Rectal smooth muscle tissue (tissue), 1 donor: Measurements from ENCODE around the gene PRPF31.
"Not testable (repeated sequence)": the region's sequence is repeated elsewhere in the genome, so short reads cannot be mapped to it uniquely, and the experiment has no call there.

Experiments used
- H3K27ac ChIP-seq: one replicate; pipeline ENCODE4 v1.7.0; 2013; ENCODE audit warnings: low read depth, low read length, inconsistent platforms
- H3K27me3 ChIP-seq: one replicate; pipeline ENCODE4 v1.7.0; 2013; ENCODE audit warnings: low read length; ENCODE audit not compliant: control insufficient read depth, insufficient read depth
- H3K36me3 ChIP-seq: one replicate; pipeline ENCODE4 v1.7.0; 2013; ENCODE audit warnings: low read length; ENCODE audit not compliant: control insufficient read depth, insufficient read depth
- H3K4me1 ChIP-seq: one replicate; pipeline ENCODE4 v1.7.0; 2013; ENCODE audit warnings: low read length; ENCODE audit not compliant: control insufficient read depth, insufficient read depth
- H3K4me3 ChIP-seq: one replicate; pipeline ENCODE4 v1.7.0; 2013; ENCODE audit warnings: low read length
- H3K9ac ChIP-seq: one replicate; pipeline ENCODE4 v1.7.0; 2013; ENCODE audit warnings: low read length

PRPF31 gene

DNA sequence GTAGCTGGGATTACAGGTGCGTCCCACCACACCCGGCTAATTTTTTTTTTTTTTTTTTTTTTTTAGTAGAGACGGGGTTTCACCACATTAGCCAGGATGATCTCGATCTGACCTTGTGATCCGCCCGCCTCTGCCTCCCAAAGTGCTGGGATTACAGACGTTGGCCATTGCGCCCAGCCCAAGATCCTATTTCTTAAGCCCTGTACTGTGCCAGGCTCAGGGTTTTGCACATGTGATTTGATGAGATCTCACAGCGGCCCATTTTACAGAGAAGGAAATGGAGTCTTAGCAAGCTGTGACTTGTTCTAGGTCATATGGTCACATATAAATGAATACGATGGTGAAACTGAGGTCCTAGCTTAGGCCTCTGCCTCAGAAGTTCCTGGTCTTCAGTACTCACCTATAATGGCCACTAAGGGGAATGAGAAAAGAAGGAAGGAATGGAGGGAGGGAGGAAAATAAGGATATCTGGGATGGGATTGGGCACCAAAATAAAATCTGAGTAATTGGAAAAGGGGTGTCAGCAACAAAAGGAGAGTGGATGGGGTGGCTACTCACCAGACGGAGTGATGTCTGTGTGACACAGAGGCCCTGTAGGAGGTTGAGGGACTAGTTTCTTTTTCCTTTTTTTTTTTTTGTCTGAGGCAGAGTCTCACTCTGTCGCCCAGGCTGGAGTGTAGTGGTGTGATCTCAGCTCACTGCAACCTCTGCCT, 16.2 kb upstream of the PRPF31 start:
- Histone ChIP-seq H3K36me3 (no peaks in the 10 kb centered on the region), H3K27ac (no peak overlapping the region)

DNA sequence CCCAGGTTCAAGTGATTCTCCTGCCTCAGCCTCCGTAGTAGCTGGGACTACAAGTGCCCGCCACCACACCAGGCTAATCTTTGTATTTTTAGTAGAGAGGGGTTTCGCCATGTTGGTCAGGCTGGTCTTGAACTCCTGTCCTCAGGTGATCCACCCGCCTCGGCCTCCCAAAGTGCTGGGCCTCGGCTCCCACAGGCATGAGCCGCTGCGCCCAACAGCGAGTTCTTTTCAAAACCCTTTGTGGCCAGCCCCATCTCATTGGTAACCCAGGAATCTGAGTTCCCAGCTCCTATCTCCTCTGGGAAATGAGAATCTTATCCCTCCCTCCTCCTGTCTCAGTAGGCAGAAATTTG, 15.7 kb upstream of the PRPF31 start:
- H3K36me3 ChIP-seq, H3K4me1 ChIP-seq, H3K9ac ChIP-seq, H3K27ac ChIP-seq, H3K27me3 ChIP-seq, H3K4me3 ChIP-seq: not testable (repeated sequence)

More for the DNA sequence above, 16.2 kb upstream of the PRPF31 start:
- Histone ChIP-seq H3K4me1 (peaks cover 5% of the 10 kb centered on the region), H3K27me3 (peaks cover 15% of the 10 kb centered on the region), H3K9ac (no peak overlapping the region), H3K4me3 (no peak overlapping the region)

DNA sequence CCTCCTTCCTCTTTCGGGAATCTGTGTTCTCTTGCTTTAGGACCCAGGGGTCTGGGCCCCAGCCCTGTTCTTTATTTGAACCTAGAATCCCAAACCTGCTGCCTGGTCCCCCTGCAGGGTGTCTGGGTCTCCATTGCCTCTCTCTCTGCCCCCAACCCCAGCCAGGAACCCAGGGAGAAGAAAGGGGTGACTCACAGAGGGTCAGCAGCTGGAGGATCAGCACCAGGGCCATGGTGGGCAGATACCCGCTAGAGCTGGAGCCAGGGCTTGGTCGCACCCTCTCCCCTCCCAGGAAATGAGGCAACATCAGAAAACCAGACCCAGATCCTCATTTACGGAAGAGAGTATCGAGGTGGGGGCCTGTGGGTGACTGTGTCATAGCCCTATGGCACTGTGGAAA, 15.0 kb upstream of the PRPF31 start, which contains the start of gene OSCAR:
Gene OSCAR (minus strand): TSS at position 243 of the 400 bp plus-strand sequence. CDS start 11 bp downstream, at position 232.
- no peak within 1 kb of the TSS for H3K27ac ChIP-seq
- no peak within 1 kb of the TSS for H3K4me3 ChIP-seq
- peaks cover 4% of the 10 kb centered on the region for H3K4me1 ChIP-seq
- H3K27me3 ChIP-seq, result peaks cover 7% of the 10 kb centered on the region
- H3K36me3 ChIP-seq, result peaks cover under 1% of the 10 kb centered on the region
- no peak within 1 kb of the TSS for H3K9ac ChIP-seq

DNA sequence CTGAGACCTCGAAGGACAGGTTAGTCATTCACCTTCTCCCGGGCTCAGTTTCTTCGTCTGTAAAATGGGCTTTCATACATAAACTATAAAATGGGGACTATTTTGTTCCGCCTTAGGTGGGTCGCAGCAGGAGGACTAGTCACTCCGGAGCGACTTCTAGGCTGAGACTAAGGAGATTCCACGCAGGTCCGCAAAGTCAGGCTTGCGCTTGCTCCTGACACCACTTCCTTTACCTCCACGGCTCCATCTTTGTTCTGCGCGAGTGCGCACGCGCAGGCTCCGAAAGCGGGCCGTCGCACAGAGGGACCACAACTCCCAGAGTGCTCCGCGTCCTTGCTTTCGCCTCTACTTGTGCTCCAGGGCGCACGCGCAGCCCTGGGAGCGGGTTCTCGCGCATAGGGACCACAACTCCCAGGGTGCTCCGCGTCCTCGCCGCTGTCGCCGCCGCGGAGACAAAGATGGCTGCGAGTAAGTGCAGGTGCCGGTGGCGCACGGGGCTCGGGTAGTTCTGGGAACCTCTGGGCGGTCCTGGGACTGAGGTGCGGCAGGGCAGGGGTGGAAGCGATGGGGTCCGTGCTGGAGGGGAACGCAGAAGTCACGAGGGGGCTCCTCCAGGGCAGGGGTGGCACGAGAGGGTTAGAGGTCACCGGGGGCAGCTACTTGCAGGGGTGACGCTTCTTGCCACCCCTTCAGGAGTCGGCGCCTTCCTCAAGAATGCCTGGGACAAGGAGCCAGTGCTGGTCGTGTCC, 13.0 kb upstream of the PRPF31 start, which contains the start of gene NDUFA3:
Gene NDUFA3 (plus strand): TSS at position 435 of the 749 bp plus-strand sequence. CDS start 24 bp downstream, at position 459.
- H3K9ac ChIP-seq, result peak within 1 kb of the TSS; percentile 59
- H3K27ac ChIP-seq, result peak within 1 kb of the TSS; percentile 55
- peak within 1 kb of the TSS; percentile 93 for H3K4me3 ChIP-seq
- no peaks in the 10 kb centered on the region for H3K27me3 ChIP-seq
- peaks cover 15% of the 10 kb centered on the region for H3K36me3 ChIP-seq
- H3K4me1 ChIP-seq, result peaks cover 2% of the 10 kb centered on the region

DNA sequence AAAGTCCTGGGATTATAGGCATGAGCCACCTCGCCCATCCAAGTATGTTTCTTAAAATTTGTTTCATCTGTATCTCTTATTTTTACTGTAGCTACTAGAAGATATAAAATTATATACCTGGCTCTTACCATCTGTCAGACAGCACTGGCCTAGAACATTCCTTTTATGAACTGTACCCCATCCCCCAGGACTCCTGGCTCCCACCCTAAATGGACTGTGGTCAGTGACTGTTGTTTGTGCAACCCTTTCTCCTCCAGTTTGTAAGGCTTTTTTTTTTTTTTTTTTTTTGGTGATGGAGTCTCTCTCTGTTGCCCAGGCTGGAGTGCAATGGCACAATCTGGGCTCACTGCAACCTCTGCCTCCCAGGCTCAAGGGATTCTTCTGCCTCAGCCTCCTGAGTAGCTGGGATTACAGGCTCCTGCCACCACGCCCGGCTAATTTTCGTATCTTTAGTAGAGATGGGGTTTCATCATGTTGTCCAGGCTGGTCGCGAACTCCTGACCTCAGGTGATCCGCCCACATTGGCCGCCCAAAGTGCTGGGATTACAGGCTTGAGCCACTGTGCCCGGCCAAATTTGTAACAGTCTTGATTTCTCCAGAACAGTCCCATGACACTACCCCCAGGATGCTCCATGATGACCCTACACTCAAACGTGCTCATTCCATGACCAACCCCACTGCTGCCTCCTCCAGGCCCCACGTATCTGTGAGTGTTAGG, 10.4 kb upstream of the PRPF31 start:
- Histone ChIP-seq H3K36me3 (peaks cover 36% of the 10 kb centered on the region), H3K9ac (no peak overlapping the region), H3K4me3 (no peak overlapping the region), H3K4me1 (peaks cover 2% of the 10 kb centered on the region), H3K27me3 (no peaks in the 10 kb centered on the region), H3K27ac (no peak overlapping the region)

DNA sequence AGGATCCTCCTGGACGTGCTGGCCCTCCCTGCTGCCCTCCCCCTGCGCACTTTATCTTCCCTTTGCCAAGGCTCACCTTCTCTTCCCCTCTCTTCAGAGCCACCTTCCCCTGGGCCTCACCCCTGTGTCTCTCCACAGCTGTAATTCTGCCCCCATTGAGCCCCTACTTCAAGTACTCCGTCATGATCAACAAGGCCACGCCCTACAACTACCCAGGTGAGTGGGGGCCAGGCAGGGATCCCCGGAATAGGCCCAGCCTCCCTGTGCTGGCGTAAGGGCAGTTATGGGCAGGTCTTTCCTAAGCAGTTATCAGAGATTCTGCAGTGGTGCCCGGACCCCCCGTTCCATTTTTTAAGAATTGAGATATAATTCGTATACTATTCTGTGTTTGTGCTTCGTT, 9.8 kb upstream of the PRPF31 start:
- Histone ChIP-seq H3K36me3 (peaks cover 38% of the 10 kb centered on the region), H3K4me3 (no peak overlapping the region), H3K27ac (no peak overlapping the region), H3K9ac (no peak overlapping the region), H3K4me1 (peaks cover 2% of the 10 kb centered on the region), H3K27me3 (no peaks in the 10 kb centered on the region)

DNA sequence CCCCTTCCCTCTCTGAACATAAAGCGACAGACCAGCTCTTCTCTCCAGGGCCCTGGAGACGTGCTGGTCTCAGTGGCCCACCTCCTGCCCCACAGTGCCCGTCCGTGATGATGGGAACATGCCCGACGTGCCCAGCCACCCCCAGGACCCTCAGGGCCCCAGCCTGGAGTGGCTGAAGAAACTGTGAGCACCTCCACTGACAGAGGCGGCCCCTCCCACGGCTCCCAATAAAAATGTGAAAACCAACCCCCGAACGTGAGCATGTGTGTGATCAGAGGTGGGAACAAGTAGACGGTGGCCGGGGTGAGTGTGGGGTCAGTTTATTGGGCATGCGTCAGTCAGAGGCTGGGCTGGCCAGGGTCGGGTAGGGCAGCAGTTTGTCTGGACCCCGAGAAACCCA, 8.8 kb upstream of the PRPF31 start:
- H3K9ac ChIP-seq, result no peak overlapping the region
- no peaks in the 10 kb centered on the region for H3K27me3 ChIP-seq
- peaks cover 42% of the 10 kb centered on the region for H3K36me3 ChIP-seq
- H3K4me3 ChIP-seq, result no peak overlapping the region
- no peak overlapping the region for H3K27ac ChIP-seq
- H3K4me1 ChIP-seq, result peaks cover 2% of the 10 kb centered on the region

DNA sequence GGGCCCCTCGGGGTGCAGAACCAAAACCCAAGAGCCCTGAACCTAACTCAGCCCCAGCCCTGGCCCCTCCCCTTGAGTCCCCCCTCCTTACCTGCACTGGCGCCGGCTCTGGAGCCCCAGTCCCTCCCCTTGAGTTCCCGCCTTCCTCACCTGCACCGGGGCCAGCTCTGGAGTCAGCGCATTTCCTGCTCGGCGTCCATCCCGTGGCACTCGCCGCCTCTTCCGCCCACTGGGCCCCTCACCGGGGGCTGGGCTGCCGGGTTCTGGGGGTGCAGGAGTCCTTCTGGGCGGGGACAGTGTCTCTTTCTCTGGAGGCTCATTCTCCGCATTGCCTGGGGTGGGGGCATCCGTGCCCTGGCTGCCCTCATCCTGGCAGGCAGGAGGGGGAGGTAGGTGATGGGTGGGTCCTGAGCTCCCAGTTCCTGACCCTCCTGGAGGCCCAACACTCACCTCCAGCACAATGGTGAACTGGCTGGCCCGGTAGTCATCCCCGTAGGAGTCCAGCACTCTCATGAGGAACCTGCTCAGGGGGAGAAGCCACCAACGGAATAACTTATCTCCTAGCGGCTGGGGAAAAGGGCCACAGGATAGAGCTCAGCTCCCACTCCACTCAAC, 7.6 kb upstream of the PRPF31 start:
- peaks cover 42% of the 10 kb centered on the region for H3K36me3 ChIP-seq
- no peaks in the 10 kb centered on the region for H3K27me3 ChIP-seq
- H3K9ac ChIP-seq, result no peak overlapping the region
- no peak overlapping the region for H3K27ac ChIP-seq
- H3K4me1 ChIP-seq, result peaks cover 2% of the 10 kb centered on the region
- no peak overlapping the region for H3K4me3 ChIP-seq

DNA sequence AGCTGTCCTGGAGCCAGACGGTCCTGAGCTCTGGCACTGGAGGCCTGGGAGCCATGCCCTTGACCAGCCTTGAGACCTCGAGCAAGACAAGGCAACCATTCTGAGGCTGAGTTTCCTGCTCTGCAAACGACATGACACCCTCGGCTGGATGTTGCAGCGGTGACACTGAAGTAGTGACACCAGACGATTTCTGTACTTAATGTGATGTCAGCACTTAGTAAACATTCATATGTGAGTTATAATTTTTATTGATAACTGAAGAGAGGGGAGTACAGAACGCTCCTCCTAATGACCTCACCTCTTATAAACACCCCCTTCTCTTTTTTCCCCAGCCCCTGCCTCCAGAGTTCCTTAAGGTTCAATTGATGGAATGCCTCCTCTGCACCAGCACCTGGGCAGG, 7.1 kb upstream of the PRPF31 start:
- Histone ChIP-seq H3K4me3 (no peak overlapping the region), H3K4me1 (peaks cover under 1% of the 10 kb centered on the region), H3K27me3 (no peaks in the 10 kb centered on the region), H3K9ac (no peak overlapping the region), H3K27ac (no peak overlapping the region), H3K36me3 (peaks cover 42% of the 10 kb centered on the region)

DNA sequence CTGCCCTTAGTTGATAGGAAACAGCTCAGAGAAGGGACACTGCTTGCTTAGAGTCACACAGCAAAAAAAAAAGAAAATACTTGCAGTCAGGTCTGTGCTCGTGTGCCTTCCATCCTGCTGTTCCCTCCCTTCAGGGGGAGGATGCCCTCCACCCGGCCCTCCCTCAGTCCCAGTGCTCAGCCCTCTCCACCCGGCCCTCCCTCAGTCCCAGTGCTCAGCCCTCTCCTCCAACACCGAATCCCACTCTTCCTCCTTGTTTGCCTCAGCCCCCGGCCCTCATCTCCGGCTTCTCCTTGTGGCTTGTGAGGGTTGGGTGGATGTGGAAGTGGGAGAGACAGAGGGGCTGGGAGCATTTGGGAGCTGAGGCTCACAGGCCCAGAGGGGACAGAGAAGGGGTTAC, 5.9 kb upstream of the PRPF31 start:
- H3K4me1 ChIP-seq, result peaks cover 5% of the 10 kb centered on the region
- H3K9ac ChIP-seq, result no peak overlapping the region
- no peak overlapping the region for H3K27ac ChIP-seq

DNA sequence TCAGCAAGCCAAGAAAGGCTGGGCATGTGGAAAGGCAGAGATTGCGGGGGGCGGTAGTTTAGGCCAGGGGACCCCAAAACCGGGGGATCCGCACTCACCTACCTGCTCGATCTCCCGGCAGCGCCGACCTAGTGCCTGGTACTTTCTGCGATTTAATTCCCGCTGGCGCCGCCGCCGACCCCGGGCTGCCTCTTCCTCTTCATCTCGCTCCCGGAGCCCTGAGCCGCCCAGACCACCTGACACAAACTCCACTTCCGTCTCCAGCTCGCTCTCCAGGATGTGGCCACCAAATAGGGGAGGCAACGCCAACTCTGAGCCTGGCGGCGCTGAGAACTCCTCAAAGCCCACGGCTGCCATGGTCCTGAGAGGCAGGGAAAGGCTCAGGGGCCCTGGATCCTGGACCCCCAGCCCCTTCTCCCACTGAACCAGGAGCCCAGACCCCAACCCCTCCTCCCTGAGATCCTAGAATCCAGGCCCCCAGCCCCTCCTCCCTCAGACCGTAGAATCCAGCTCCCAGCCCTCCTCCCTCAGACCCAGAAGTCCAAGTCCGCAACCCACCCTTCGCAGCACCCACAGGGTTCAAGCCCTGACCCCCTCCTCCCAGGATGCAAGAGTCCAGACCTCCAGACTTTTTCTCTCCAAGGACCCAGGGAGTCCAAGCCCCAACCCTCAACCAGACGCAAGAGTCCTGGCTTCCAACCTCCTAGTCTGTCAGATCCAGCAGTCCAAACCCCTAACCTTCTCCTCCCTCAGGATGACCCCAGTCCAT, 1.0 kb upstream of the PRPF31 start:
- peak overlapping the region; percentile 29 for H3K9ac ChIP-seq
- H3K4me1 ChIP-seq, result peaks cover 8% of the 10 kb centered on the region
- H3K4me3 ChIP-seq, result peak overlapping the region; percentile 75
- H3K36me3 ChIP-seq, result peaks cover 15% of the 10 kb centered on the region
- no peaks in the 10 kb centered on the region for H3K27me3 ChIP-seq
- no peak overlapping the region for H3K27ac ChIP-seq

More for the DNA sequence above, 5.9 kb upstream of the PRPF31 start:
- H3K4me3 ChIP-seq, result no peak overlapping the region
- peaks cover 42% of the 10 kb centered on the region for H3K36me3 ChIP-seq
- no peaks in the 10 kb centered on the region for H3K27me3 ChIP-seq
